Measurements from ENCODE around the gene SYTL4. TPM values are rescaled to one million over a fixed set of nuclear protein-coding genes. Genes with fewer than 3 reads are reported as not detected.

Gene SYTL4
- total and polyA plus RNA-seq, 4 donors: 3.6 to 14.4 (median 9.0) TPM

- 38 to 43% methylated on average over 5 of the region's 5 CpGs for WGBS, 2 donors
- H3K4me1 ChIP-seq (ENCODE audit: control insufficient read depth in 1 of 2, insufficient read depth in 2 of 2, low read length in 2 of 2): no peaks in the 10 kb centered on the region
- H3K36me3 ChIP-seq (ENCODE audit: control insufficient read depth in 1 of 2, insufficient read depth in 2 of 2, low read length in 1 of 2): no peaks in the 10 kb centered on the region
- no peak overlapping the region for H3K4me3 ChIP-seq (ENCODE audit: low read length in 2 of 2)
- ATAC-seq (ENCODE audit: low FRiP score): no peak
- DNase-seq: no peak
- intact Hi-C loops (cut with DNase I): no loop called here
- no peaks in the 10 kb centered on the region for H3K27me3 ChIP-seq (ENCODE audit: control insufficient read depth in 1 of 2, insufficient read depth in 2 of 2, low read length in 1 of 2)
- H3K27ac ChIP-seq (ENCODE audit: low read depth in 1 of 2, low read length in 2 of 2): no peak overlapping the region
- H3K9me3 ChIP-seq (ENCODE audit: control insufficient read depth, low read length): no peaks in the 10 kb centered on the region
Measured at GRCh38 chrX:100635040-100635439, 96.9 kb downstream of the SYTL4 start.

- intact Hi-C loops (cut with DNase I): no loop called here
- Histone ChIP-seq H3K9me3 (ENCODE audit: control insufficient read depth, low read length) (no peaks in the 10 kb centered on the region), H3K4me1 (ENCODE audit: control insufficient read depth in 1 of 2, insufficient read depth in 2 of 2, low read length in 2 of 2) (no peaks in the 10 kb centered on the region), H3K4me3 (ENCODE audit: low read length in 2 of 2) (no peak overlapping the region), H3K27ac (ENCODE audit: low read depth in 1 of 2, low read length in 2 of 2) (no peak overlapping the region), H3K36me3 (ENCODE audit: control insufficient read depth in 1 of 2, insufficient read depth in 2 of 2, low read length in 1 of 2) (no peaks in the 10 kb centered on the region), H3K27me3 (ENCODE audit: control insufficient read depth in 1 of 2, insufficient read depth in 2 of 2, low read length in 1 of 2) (no peaks in the 10 kb centered on the region)
- 80 to 88% methylated on average over 5 of the region's 5 CpGs for WGBS, 2 donors
- ATAC-seq (ENCODE audit: low FRiP score): no peak
- DNase-seq: no peak
Measured at GRCh38 chrX:100625985-100626491, 105.9 kb downstream of the SYTL4 start.

Other genes with a start within 250 kb of the SYTL4 start
- gene TNMD, start 147.2 kb downstream of the SYTL4 start, total RNA-seq: under 1 TPM; 0.36 TPM
- gene TNMD, start 147.2 kb downstream of the SYTL4 start, polyA plus RNA-seq: not detected
- 10 to 100 TPM in 1 of 2 donors, 1 to 10 TPM in 1; 9.5 to 12.2 TPM for gene TSPAN6, start 95.3 kb downstream of the SYTL4 start, total RNA-seq
- 1 to 10 TPM; 5.6 to 8.9 TPM for gene TSPAN6, start 95.3 kb downstream of the SYTL4 start, polyA plus RNA-seq
- 10 to 100 TPM; 36.8 to 48.2 TPM for gene SRPX2, start 87.9 kb downstream of the SYTL4 start, total RNA-seq
- gene SRPX2, start 87.9 kb downstream of the SYTL4 start, polyA plus RNA-seq: 10 to 100 TPM; 11.6 to 20.5 TPM
- 10 to 100 TPM in 1 of 2 donors, 1 to 10 TPM in 1; 8.8 to 11.1 TPM for gene CSTF2, start 88.3 kb upstream of the SYTL4 start, total RNA-seq
- 1 to 10 TPM; 3.1 to 4.0 TPM for gene CSTF2, start 88.3 kb upstream of the SYTL4 start, polyA plus RNA-seq
- gene NOX1, start 142.2 kb upstream of the SYTL4 start, total RNA-seq: not detected
- not detected for gene NOX1, start 142.2 kb upstream of the SYTL4 start, polyA plus RNA-seq
- under 1 TPM; 0.27 to 0.32 TPM for gene XKRX, start 196.8 kb upstream of the SYTL4 start, total RNA-seq
- under 1 TPM in 1 of 2 donors, not detected in 1; 0.26 TPM for gene XKRX, start 196.8 kb upstream of the SYTL4 start, polyA plus RNA-seq
- not detected for gene ARL13A, start 237.6 kb upstream of the SYTL4 start, total RNA-seq
- not detected for gene ARL13A, start 237.6 kb upstream of the SYTL4 start, polyA plus RNA-seq